SJCRH30 (cell line): ENCODE data around the gene CLPSL2. TPM values are rescaled to one million over a fixed set of nuclear protein-coding genes. Genes with fewer than 3 reads are reported as not detected.

ENCODE experiments used
- DNase-seq, 2 experiments: peaks; one replicate each; pipeline ENCODE4 v3.0.0-alpha.2; 2015 to 2020
- H3K27ac ChIP-seq: fragments of 250-450 bp; sonication (Bioruptor Pico); 2 replicates; pipeline ENCODE4 v1.5.1; 2020; ENCODE audit warnings: mild to moderate bottlenecking, moderate library complexity
- H3K27me3 ChIP-seq: fragments of 250-450 bp; sonication (Bioruptor Pico); 2 replicates; pipeline ENCODE4 v1.5.1; 2020; ENCODE audit warnings: mild to moderate bottlenecking, moderate library complexity
- H3K36me3 ChIP-seq: fragments of 250-450 bp; sonication (Bioruptor Pico); 2 replicates; pipeline ENCODE4 v1.5.1; 2020; ENCODE audit warnings: mild to moderate bottlenecking, moderate library complexity
- H3K4me1 ChIP-seq: fragments of 250-450 bp; sonication (Bioruptor Pico); 2 replicates; pipeline ENCODE4 v1.5.1; 2020; ENCODE audit warnings: mild to moderate bottlenecking, moderate library complexity
- H3K4me3 ChIP-seq: fragments of 250-450 bp; sonication (Bioruptor Pico); 2 replicates; pipeline ENCODE4 v1.5.1; 2020; ENCODE audit warnings: mild to moderate bottlenecking, moderate library complexity
- H3K9me3 ChIP-seq: fragments of 250-450 bp; sonication (Bioruptor Pico); replicated peaks from 2 replicates; pipeline ENCODE4 v1.5.1; 2020; ENCODE audit warnings: mild to moderate bottlenecking, moderate library complexity
- total RNA-seq: library from RNA; depleted of rRNA; stranded (reverse); fragments of >200 nt; shearing (Covaris generic); gene quantifications from 2 replicates; pipeline ENCODE4 v1.2.3, GENCODE V29; 2014

Gene CLPSL2
- total RNA-seq, 1 experiment from 2014 or later: not detected

GRCh38 chr6:35790683-35791082, 14.3 kb downstream of the CLPSL2 start:
- no peak overlapping the region for H3K27ac ChIP-seq
- no peaks in the 10 kb centered on the region for H3K36me3 ChIP-seq
- no peak overlapping the region for H3K4me3 ChIP-seq
- DNase-seq: no peak
- no peaks in the 10 kb centered on the region for H3K9me3 ChIP-seq
- peaks cover 7% of the 10 kb centered on the region for H3K27me3 ChIP-seq
- H3K4me1 ChIP-seq: no peaks in the 10 kb centered on the region

GRCh38 chr6:35794536-35795452, 18.4 kb downstream of the CLPSL2 start:
- Histone ChIP-seq H3K4me3 (no peak overlapping the region), H3K9me3 (no peaks in the 10 kb centered on the region), H3K27me3 (no peaks in the 10 kb centered on the region; the same call in 1 of the 2 replicates), H3K4me1 (no peaks in the 10 kb centered on the region), H3K36me3 (no peaks in the 10 kb centered on the region), H3K27ac (no peak overlapping the region)
- DNase-seq: no peak

- no peak overlapping the region for H3K27ac ChIP-seq
- no peak for DNase-seq
- no peak overlapping the region for H3K4me3 ChIP-seq
- no peaks in the 10 kb centered on the region for H3K36me3 ChIP-seq
- H3K9me3 ChIP-seq: no peaks in the 10 kb centered on the region
- H3K4me1 ChIP-seq: no peaks in the 10 kb centered on the region
- no peaks in the 10 kb centered on the region for H3K27me3 ChIP-seq
These were observed 19.2 kb downstream of the CLPSL2 start for GRCh38 chr6:35795453-35796071.

- Histone ChIP-seq H3K9me3 (no peaks in the 10 kb centered on the region), H3K4me3 (no peak overlapping the region), H3K27ac (no peak overlapping the region), H3K27me3 (no peaks in the 10 kb centered on the region), H3K4me1 (no peaks in the 10 kb centered on the region), H3K36me3 (no peaks in the 10 kb centered on the region)
- DNase-seq: no peak
These were observed 19.8 kb downstream of the CLPSL2 start for GRCh38 chr6:35796236-35796635.

GRCh38 chr6:35797837-35798526, 21.6 kb downstream of the CLPSL2 start:
- H3K27me3 ChIP-seq: no peaks in the 10 kb centered on the region
- H3K27ac ChIP-seq: no peak overlapping the region
- no peak overlapping the region for H3K4me3 ChIP-seq
- no peak for DNase-seq
- no peaks in the 10 kb centered on the region for H3K9me3 ChIP-seq
- H3K4me1 ChIP-seq: no peaks in the 10 kb centered on the region
- H3K36me3 ChIP-seq: no peaks in the 10 kb centered on the region

GRCh38 chr6:35798706-35799105, 22.3 kb downstream of the CLPSL2 start:
- Histone ChIP-seq H3K27ac (no peak overlapping the region), H3K4me3 (no peak overlapping the region), H3K4me1 (no peaks in the 10 kb centered on the region), H3K27me3 (no peaks in the 10 kb centered on the region), H3K9me3 (no peaks in the 10 kb centered on the region), H3K36me3 (no peaks in the 10 kb centered on the region)
- no peak for DNase-seq

GRCh38 chr6:35801148-35801547, 24.8 kb downstream of the CLPSL2 start:
- no peaks in the 10 kb centered on the region for H3K4me1 ChIP-seq

GRCh38 chr6:35804996-35805736, 28.8 kb downstream of the CLPSL2 start, which contains the start of gene LHFPL5:
Gene LHFPL5 (plus strand): TSS chr6:35805352. CDS start chr6:35805671, 319 bp downstream.
- DNase-seq: peak; percentile 44 to 68
- H3K27ac ChIP-seq: no peak within 1 kb of the TSS
- H3K4me3 ChIP-seq: no peak within 1 kb of the TSS
- H3K27me3 ChIP-seq: no peaks in the 10 kb centered on the region
- H3K4me1 ChIP-seq: 0 out of 2 replicates have a peak, but pooled peaks cover 2% of the 10 kb centered on the region
- no peaks in the 10 kb centered on the region for H3K9me3 ChIP-seq
- H3K36me3 ChIP-seq: no peaks in the 10 kb centered on the region

More at GRCh38 chr6:35801148-35801547, 24.8 kb downstream of the CLPSL2 start:
- Histone ChIP-seq H3K36me3 (no peaks in the 10 kb centered on the region), H3K27ac (no peak overlapping the region), H3K27me3 (no peaks in the 10 kb centered on the region), H3K4me3 (no peak overlapping the region), H3K9me3 (no peaks in the 10 kb centered on the region)
- no peak for DNase-seq

GRCh38 chr6:35808688-35809087, 32.3 kb downstream of the CLPSL2 start:
- peaks cover 2% of the 10 kb centered on the region; the same call in 1 of the 2 replicates for H3K4me1 ChIP-seq
- no peaks in the 10 kb centered on the region for H3K9me3 ChIP-seq
- H3K27ac ChIP-seq: no peak overlapping the region
- DNase-seq: peak; percentile 66 to 77
- no peaks in the 10 kb centered on the region for H3K27me3 ChIP-seq
- H3K36me3 ChIP-seq: no peaks in the 10 kb centered on the region
- no peak overlapping the region for H3K4me3 ChIP-seq

GRCh38 chr6:35809809-35810208, 33.4 kb downstream of the CLPSL2 start:
- Histone ChIP-seq H3K27me3 (no peaks in the 10 kb centered on the region), H3K4me1 (peaks cover 2% of the 10 kb centered on the region; the same call in 1 of the 2 replicates), H3K9me3 (no peaks in the 10 kb centered on the region), H3K36me3 (no peaks in the 10 kb centered on the region), H3K4me3 (no peak overlapping the region), H3K27ac (no peak overlapping the region)
- no peak for DNase-seq

- DNase-seq: peak; percentile 20 to 48
These were observed 34.7 kb downstream of the CLPSL2 start for GRCh38 chr6:35810971-35811698.

GRCh38 chr6:35811699-35811995, 35.2 kb downstream of the CLPSL2 start:
- no peak for DNase-seq
- H3K4me1 ChIP-seq: peaks cover 2% of the 10 kb centered on the region; the same call in 1 of the 2 replicates
- H3K27ac ChIP-seq: no peak overlapping the region
- peak overlapping the region; percentile 43 for H3K4me3 ChIP-seq
- no peaks in the 10 kb centered on the region for H3K36me3 ChIP-seq
- H3K27me3 ChIP-seq: no peaks in the 10 kb centered on the region
- no peaks in the 10 kb centered on the region for H3K9me3 ChIP-seq

More at GRCh38 chr6:35810971-35811698, 34.7 kb downstream of the CLPSL2 start:
- Histone ChIP-seq H3K4me1 (peaks cover 2% of the 10 kb centered on the region; the same call in 1 of the 2 replicates), H3K27ac (no peak overlapping the region), H3K9me3 (no peaks in the 10 kb centered on the region), H3K4me3 (peak overlapping the region; percentile 43), H3K27me3 (no peaks in the 10 kb centered on the region), H3K36me3 (no peaks in the 10 kb centered on the region)

- Histone ChIP-seq H3K27me3 (no peaks in the 10 kb centered on the region), H3K27ac (no peak overlapping the region), H3K4me1 (no peaks in the 10 kb centered on the region), H3K4me3 (no peak overlapping the region), H3K9me3 (no peaks in the 10 kb centered on the region), H3K36me3 (no peaks in the 10 kb centered on the region)
- DNase-seq: no peak
These were observed 41.1 kb downstream of the CLPSL2 start for GRCh38 chr6:35817515-35817914.

- H3K27ac ChIP-seq: no peak overlapping the region
- no peaks in the 10 kb centered on the region for H3K9me3 ChIP-seq
- no peaks in the 10 kb centered on the region for H3K36me3 ChIP-seq
- no peaks in the 10 kb centered on the region for H3K27me3 ChIP-seq
- H3K4me1 ChIP-seq: no peaks in the 10 kb centered on the region
- DNase-seq: no peak
- H3K4me3 ChIP-seq: no peak overlapping the region
These were observed 47.2 kb downstream of the CLPSL2 start for GRCh38 chr6:35823601-35824000.
